TTC549 (cell line): Measurements from ENCODE around the gene ZNF138.
"Not testable (repeated sequence)": the region's sequence is repeated elsewhere in the genome, so short reads cannot be mapped to it uniquely, and the experiment has no call there.

Source experiments
- FAIRE-seq: peaks from 2 replicates; lab custom pipeline; 2012; peaks lifted over from hg19 to GRCh38; lab: Jason Lieb, UNC

The ZNF138 gene

GRCh38 chr7:64838691-64839090, 44.5 kb downstream of the ZNF138 start:
- FAIRE-seq: no peak

- no peak for FAIRE-seq
These were observed 45.7 kb downstream of the ZNF138 start for GRCh38 chr7:64839910-64840309.

- FAIRE-seq: no peak
These were observed 55.2 kb downstream of the ZNF138 start for GRCh38 chr7:64849250-64849923.

- FAIRE-seq: no peak
These were observed 55.8 kb downstream of the ZNF138 start for GRCh38 chr7:64849924-64850499.

GRCh38 chr7:64853679-64854078, 59.5 kb downstream of the ZNF138 start:
- no peak for FAIRE-seq

GRCh38 chr7:64854969-64855368, 60.7 kb downstream of the ZNF138 start:
- no peak for FAIRE-seq

GRCh38 chr7:64863021-64863420, 68.8 kb downstream of the ZNF138 start:
- FAIRE-seq: no peak

- not testable (repeated sequence) for FAIRE-seq
These were observed 69.3 kb downstream of the ZNF138 start for GRCh38 chr7:64863530-64863929.

GRCh38 chr7:64863969-64864368, 69.7 kb downstream of the ZNF138 start:
- no peak for FAIRE-seq

GRCh38 chr7:64867863-64868440, 73.7 kb downstream of the ZNF138 start:
- FAIRE-seq: no peak

GRCh38 chr7:64868499-64868898, 74.3 kb downstream of the ZNF138 start:
- no peak for FAIRE-seq

- no peak for FAIRE-seq
These were observed 75.0 kb downstream of the ZNF138 start for GRCh38 chr7:64869121-64869725.

- FAIRE-seq: no peak
These were observed 75.8 kb downstream of the ZNF138 start for GRCh38 chr7:64869912-64870562.

GRCh38 chr7:64870656-64871055, 76.4 kb downstream of the ZNF138 start:
- no peak for FAIRE-seq

- no peak for FAIRE-seq
These were observed 77.5 kb downstream of the ZNF138 start for GRCh38 chr7:64871761-64872160.

GRCh38 chr7:64872351-64873154, 78.3 kb downstream of the ZNF138 start:
- no peak for FAIRE-seq

- FAIRE-seq: no peak
These were observed 78.9 kb downstream of the ZNF138 start for GRCh38 chr7:64873155-64873500.

- FAIRE-seq: no peak
These were observed 79.3 kb downstream of the ZNF138 start for GRCh38 chr7:64873517-64873916.

- FAIRE-seq: no peak
These were observed 79.9 kb downstream of the ZNF138 start for GRCh38 chr7:64874114-64874513.

GRCh38 chr7:64874562-64875250, 80.5 kb downstream of the ZNF138 start:
- no peak for FAIRE-seq

- FAIRE-seq: no peak
These were observed 81.0 kb downstream of the ZNF138 start for GRCh38 chr7:64875258-64875657.
